ENCODE data around the gene QRICH1. TPM values are rescaled to one million over a fixed set of nuclear protein-coding genes. Genes with fewer than 3 reads are reported as not detected.
A peak's percentile ranks its signal among the peaks of the same experiment; 100 is the strongest.

Gene QRICH1
- total RNA-seq, 1 donor, result 143 TPM

DNA sequence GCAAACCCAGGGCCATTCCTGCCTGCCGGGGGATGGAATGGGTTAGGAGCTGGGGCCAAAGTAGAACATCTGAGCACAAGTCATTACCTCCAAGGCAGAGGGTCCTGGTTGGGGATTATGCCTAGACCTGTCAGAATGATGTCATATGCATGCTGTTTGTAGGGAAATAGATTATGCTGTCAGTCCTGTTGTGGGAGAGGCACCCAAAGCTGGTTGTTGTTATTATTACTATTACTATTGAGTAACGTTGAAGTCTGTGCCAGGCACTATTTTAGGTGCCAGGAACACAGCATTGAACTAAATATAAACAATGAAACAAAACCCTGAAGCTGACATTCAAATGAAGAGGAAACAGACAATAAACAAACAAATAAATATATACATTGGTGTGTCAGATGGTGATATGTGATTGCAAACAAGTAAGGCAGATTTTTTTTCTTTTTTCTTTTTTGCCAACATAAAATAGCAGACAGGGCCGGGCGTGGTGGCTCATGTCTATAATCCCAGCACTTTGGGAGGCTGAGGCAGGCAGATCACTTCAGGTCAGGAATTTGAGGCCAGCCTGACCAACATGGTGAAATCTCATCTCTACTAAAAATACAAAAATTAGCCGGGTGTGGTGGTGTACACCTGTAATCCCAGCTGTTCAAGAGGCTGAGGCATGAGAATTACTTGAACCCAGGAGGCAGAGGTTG lies 101.9 kb downstream of the QRICH1 start:
- Histone ChIP-seq H3K4me1 (ENCODE audit: insufficient read depth, low read length) (peaks cover 21% of the 10 kb centered on the region), H3K4me3 (ENCODE audit: low read length) (no peak overlapping the region), H3K27me3 (ENCODE audit: insufficient read depth, low read length) (no peaks in the 10 kb centered on the region), H3K9me3 (ENCODE audit: low read depth, low read length) (no peaks in the 10 kb centered on the region)

- Histone ChIP-seq H3K4me1 (ENCODE audit: insufficient read depth, low read length) (peaks cover 21% of the 10 kb centered on the region), H3K4me3 (ENCODE audit: low read length) (peak overlapping the region; percentile 73), H3K27me3 (ENCODE audit: insufficient read depth, low read length) (no peaks in the 10 kb centered on the region), H3K9me3 (ENCODE audit: low read depth, low read length) (no peaks in the 10 kb centered on the region)
These were observed 103.0 kb downstream of the QRICH1 start for GRCh38 chr3:48990636-48991469.

GRCh38 chr3:48989796-48990635 lies 103.9 kb downstream of the QRICH1 start, which contains the start of gene P4HTM:
P4HTM (plus strand) TSS chr3:48990241; CDS start chr3:48990257, 16 bp downstream.
- H3K27me3 ChIP-seq (ENCODE audit: insufficient read depth, low read length), result no peaks in the 10 kb centered on the region
- H3K9me3 ChIP-seq (ENCODE audit: low read depth, low read length), result no peaks in the 10 kb centered on the region
- peaks cover 21% of the 10 kb centered on the region for H3K4me1 ChIP-seq (ENCODE audit: insufficient read depth, low read length)
- H3K4me3 ChIP-seq (ENCODE audit: low read length), result peak within 1 kb of the TSS; percentile 73

- H3K4me1 ChIP-seq (ENCODE audit: insufficient read depth, low read length), result peaks cover 21% of the 10 kb centered on the region
- no peaks in the 10 kb centered on the region for H3K27me3 ChIP-seq (ENCODE audit: insufficient read depth, low read length)
- H3K9me3 ChIP-seq (ENCODE audit: low read depth, low read length), result no peaks in the 10 kb centered on the region
- peak overlapping the region; percentile 73 for H3K4me3 ChIP-seq (ENCODE audit: low read length)
These were observed 104.6 kb downstream of the QRICH1 start for GRCh38 chr3:48989126-48989795.

DNA sequence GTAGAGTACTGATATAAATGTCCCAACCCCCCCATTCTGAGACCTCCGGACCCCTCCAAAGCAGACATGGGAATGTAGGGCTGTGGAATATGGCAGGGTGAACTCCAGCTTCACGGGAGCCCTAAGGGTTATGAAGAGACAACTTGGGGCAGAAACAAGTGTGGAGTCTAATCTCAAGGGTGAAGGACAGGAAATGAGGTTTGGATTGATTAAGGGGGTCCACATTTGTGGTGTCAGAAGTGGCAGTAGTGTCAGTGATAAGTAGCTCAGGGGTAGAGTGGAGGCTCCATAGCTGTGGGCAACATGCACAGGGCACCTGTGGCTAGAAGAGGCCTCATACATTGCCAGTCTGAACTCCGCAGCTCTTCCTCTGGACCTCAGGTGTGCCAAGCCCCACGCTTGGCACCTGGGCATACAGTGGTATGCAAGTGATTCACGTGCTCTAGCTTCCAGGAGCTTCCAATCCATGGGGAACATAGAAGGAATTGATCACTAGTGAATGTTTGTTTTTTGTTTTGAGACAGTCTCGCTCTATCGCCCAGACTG lies 108.0 kb downstream of the QRICH1 start:
- no peaks in the 10 kb centered on the region for H3K9me3 ChIP-seq (ENCODE audit: low read depth, low read length)
- H3K27me3 ChIP-seq (ENCODE audit: insufficient read depth, low read length), result no peaks in the 10 kb centered on the region
- H3K4me1 ChIP-seq (ENCODE audit: insufficient read depth, low read length), result peaks cover 13% of the 10 kb centered on the region
- no peak overlapping the region for H3K4me3 ChIP-seq (ENCODE audit: low read length)

GRCh38 chr3:48984663-48985062 lies 109.2 kb downstream of the QRICH1 start:
- Histone ChIP-seq H3K27me3 (ENCODE audit: insufficient read depth, low read length) (no peaks in the 10 kb centered on the region), H3K4me1 (ENCODE audit: insufficient read depth, low read length) (peaks cover 9% of the 10 kb centered on the region), H3K4me3 (ENCODE audit: low read length) (no peak overlapping the region), H3K9me3 (ENCODE audit: low read depth, low read length) (no peaks in the 10 kb centered on the region)

- H3K4me1 ChIP-seq (ENCODE audit: insufficient read depth, low read length), result no peaks in the 10 kb centered on the region
- no peak overlapping the region for H3K4me3 ChIP-seq (ENCODE audit: low read length)
- no peaks in the 10 kb centered on the region for H3K27me3 ChIP-seq (ENCODE audit: insufficient read depth, low read length)
- no peaks in the 10 kb centered on the region for H3K9me3 ChIP-seq (ENCODE audit: low read depth, low read length)
These were observed 110.8 kb downstream of the QRICH1 start for GRCh38 chr3:48983096-48983495.

DNA sequence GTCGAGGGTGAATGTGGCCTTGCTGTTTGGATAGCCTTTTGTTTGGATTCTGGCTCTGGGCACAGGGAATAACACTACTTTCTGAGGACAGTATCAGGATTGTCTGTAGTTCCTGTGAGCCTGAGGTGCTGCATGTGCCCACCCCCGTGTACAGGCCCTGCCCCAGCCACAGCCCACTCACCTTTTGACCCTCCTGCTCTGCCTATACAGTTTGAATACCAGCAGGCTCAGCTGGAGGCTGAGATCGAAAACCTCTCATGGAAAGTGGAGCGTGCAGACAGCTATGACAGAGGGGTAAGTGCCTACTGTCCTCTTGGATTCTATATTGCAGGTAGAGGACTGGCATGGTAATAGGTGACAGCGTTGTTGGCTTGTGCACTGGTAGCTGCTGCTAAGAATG lies 111.2 kb downstream of the QRICH1 start:
- H3K4me1 ChIP-seq (ENCODE audit: insufficient read depth, low read length), result no peaks in the 10 kb centered on the region
- no peaks in the 10 kb centered on the region for H3K9me3 ChIP-seq (ENCODE audit: low read depth, low read length)
- H3K27me3 ChIP-seq (ENCODE audit: insufficient read depth, low read length), result no peaks in the 10 kb centered on the region
- H3K4me3 ChIP-seq (ENCODE audit: low read length), result no peak overlapping the region

- H3K4me3 ChIP-seq (ENCODE audit: low read length), result no peak overlapping the region
- no peaks in the 10 kb centered on the region for H3K27me3 ChIP-seq (ENCODE audit: insufficient read depth, low read length)
- no peaks in the 10 kb centered on the region for H3K4me1 ChIP-seq (ENCODE audit: insufficient read depth, low read length)
- no peaks in the 10 kb centered on the region for H3K9me3 ChIP-seq (ENCODE audit: low read depth, low read length)
These were observed 111.9 kb downstream of the QRICH1 start for GRCh38 chr3:48982016-48982415.

GRCh38 chr3:48980295-48980694 lies 113.6 kb downstream of the QRICH1 start:
- no peak overlapping the region for H3K4me3 ChIP-seq (ENCODE audit: low read length)
- H3K27me3 ChIP-seq (ENCODE audit: insufficient read depth, low read length), result no peaks in the 10 kb centered on the region
- H3K9me3 ChIP-seq (ENCODE audit: low read depth, low read length), result no peaks in the 10 kb centered on the region
- no peaks in the 10 kb centered on the region for H3K4me1 ChIP-seq (ENCODE audit: insufficient read depth, low read length)

Other genes starting within 250 kb of the QRICH1 start
- 26.1 TPM for gene PRKAR2A, start 246.2 kb downstream of the QRICH1 start, total RNA-seq
- gene SLC25A20, start 195.2 kb downstream of the QRICH1 start, total RNA-seq, result 2.2 TPM
- 120 TPM for gene ARIH2, start 175.2 kb downstream of the QRICH1 start, total RNA-seq
- 18.6 TPM for gene P4HTM, start 103.8 kb downstream of the QRICH1 start, total RNA-seq
- 31.9 TPM for gene WDR6, start 86.7 kb downstream of the QRICH1 start, total RNA-seq
- 16.3 TPM for gene DALRD3, start 75.5 kb downstream of the QRICH1 start, total RNA-seq
- gene NDUFAF3, start 72.0 kb downstream of the QRICH1 start, total RNA-seq, result 27.9 TPM
- 81.5 TPM for gene IMPDH2, start 64.7 kb downstream of the QRICH1 start, total RNA-seq
- 262 TPM for gene QARS1, start 10.7 kb upstream of the QRICH1 start, total RNA-seq
- gene USP19, start 26.8 kb upstream of the QRICH1 start, total RNA-seq, result 21.5 TPM
- gene LAMB2, start 39.0 kb upstream of the QRICH1 start, total RNA-seq, result 3.1 TPM
- gene CCDC71, start 72.3 kb upstream of the QRICH1 start, total RNA-seq, result 15.4 TPM
- 2.7 TPM for gene KLHDC8B, start 77.5 kb upstream of the QRICH1 start, total RNA-seq
- 5.0 TPM for gene C3orf62, start 183.2 kb upstream of the QRICH1 start, total RNA-seq
- gene USP4, start 246.0 kb upstream of the QRICH1 start, total RNA-seq, result 65.2 TPM